Loucy (cell line): ENCODE data around the gene HAL.

Experiments used
- H2AFZ ChIP-seq: fragments of 200-600 bp; sonication (generic); 2 replicates; pipeline ENCODE4 v1.6.0; 2016; ENCODE audit warnings: antibody characterized with exemption, mild to moderate bottlenecking, low read length, moderate library complexity
- H3F3A ChIP-seq: fragments of 200-600 bp; 2 replicates; pipeline ENCODE4 v1.6.0; 2016; ENCODE audit warnings: antibody characterized with exemption, low read depth, mild to moderate bottlenecking
- H3K27me3 ChIP-seq: fragments of 200-600 bp; sonication (generic); 2 replicates; pipeline ENCODE4 v1.6.1; 2014; ENCODE audit warnings: low read length, mild to moderate bottlenecking; ENCODE audit not compliant: insufficient read depth, poor library complexity, severe bottlenecking
- H3K36me3 ChIP-seq: fragments of 200-600 bp; sonication (generic); 2 replicates; pipeline ENCODE4 v1.6.1; 2016; ENCODE audit warnings: low read length; ENCODE audit not compliant: insufficient read depth
- H3K4me1 ChIP-seq: fragments of 200-600 bp; sonication (generic); 2 replicates; pipeline ENCODE4 v1.5.1; 2014; ENCODE audit warnings: low read length, mild to moderate bottlenecking; ENCODE audit not compliant: insufficient read depth, poor library complexity, severe bottlenecking
- H3K4me2 ChIP-seq: fragments of 200-600 bp; sonication (generic); 2 replicates; pipeline ENCODE4 v1.6.0; 2014; ENCODE audit warnings: antibody characterized with exemption, low read length, low read depth, mild to moderate bottlenecking; ENCODE audit not compliant: poor library complexity, severe bottlenecking
- H3K4me3 ChIP-seq: fragments of 200-600 bp; sonication (generic); 2 replicates; pipeline ENCODE4 v1.5.1; 2014; ENCODE audit warnings: low read length, mild to moderate bottlenecking, mixed read lengths; ENCODE audit not compliant: poor library complexity, severe bottlenecking
- H3K79me2 ChIP-seq: fragments of 200-600 bp; sonication (generic); 2 replicates; pipeline ENCODE4 v1.6.1; 2014; ENCODE audit warnings: low read length; ENCODE audit not compliant: insufficient read depth
- H3K9ac ChIP-seq: fragments of 200-600 bp; sonication (generic); 2 replicates; pipeline ENCODE4 v1.6.0; 2014; ENCODE audit warnings: mild to moderate bottlenecking, low read depth, low read length, moderate library complexity; ENCODE audit not compliant: poor library complexity, severe bottlenecking
- H3K9me2 ChIP-seq: fragments of 200-600 bp; sonication (generic); replicated peaks from 2 replicates; pipeline ENCODE4 v1.6.1; 2016; ENCODE audit warnings: low read depth, low read length, mixed read lengths
- H3K9me3 ChIP-seq: fragments of 200-600 bp; sonication (generic); 2 replicates; pipeline ENCODE4 v1.6.1; 2014; ENCODE audit warnings: mild to moderate bottlenecking, antibody characterized with exemption, low read length, low read depth; ENCODE audit not compliant: insufficient read depth
- H4K20me1 ChIP-seq: fragments of 200-600 bp; sonication (generic); 2 replicates; pipeline ENCODE4 v1.6.0; 2014; ENCODE audit warnings: antibody characterized with exemption, low read length, mild to moderate bottlenecking; ENCODE audit not compliant: insufficient read depth, poor library complexity, severe bottlenecking
- EZH2phosphoT487 ChIP-seq: fragments of 200-600 bp; IDR thresholded peaks from 2 replicates; pipeline ENCODE4 v1.6.1; 2018; ENCODE audit warnings: antibody characterized with exemption, mild to moderate bottlenecking, moderate library complexity, borderline replicate concordance
- TF ChIP-seq, protein P1 (sequence below): fragments of 200-600 bp; sonication (generic); conservative IDR thresholded peaks from 2 replicates; pipeline ENCODE4 v1.5.1; 2014; ENCODE audit warnings: mild to moderate bottlenecking, antibody characterized with exemption, low read length

Gene HAL

DNA sequence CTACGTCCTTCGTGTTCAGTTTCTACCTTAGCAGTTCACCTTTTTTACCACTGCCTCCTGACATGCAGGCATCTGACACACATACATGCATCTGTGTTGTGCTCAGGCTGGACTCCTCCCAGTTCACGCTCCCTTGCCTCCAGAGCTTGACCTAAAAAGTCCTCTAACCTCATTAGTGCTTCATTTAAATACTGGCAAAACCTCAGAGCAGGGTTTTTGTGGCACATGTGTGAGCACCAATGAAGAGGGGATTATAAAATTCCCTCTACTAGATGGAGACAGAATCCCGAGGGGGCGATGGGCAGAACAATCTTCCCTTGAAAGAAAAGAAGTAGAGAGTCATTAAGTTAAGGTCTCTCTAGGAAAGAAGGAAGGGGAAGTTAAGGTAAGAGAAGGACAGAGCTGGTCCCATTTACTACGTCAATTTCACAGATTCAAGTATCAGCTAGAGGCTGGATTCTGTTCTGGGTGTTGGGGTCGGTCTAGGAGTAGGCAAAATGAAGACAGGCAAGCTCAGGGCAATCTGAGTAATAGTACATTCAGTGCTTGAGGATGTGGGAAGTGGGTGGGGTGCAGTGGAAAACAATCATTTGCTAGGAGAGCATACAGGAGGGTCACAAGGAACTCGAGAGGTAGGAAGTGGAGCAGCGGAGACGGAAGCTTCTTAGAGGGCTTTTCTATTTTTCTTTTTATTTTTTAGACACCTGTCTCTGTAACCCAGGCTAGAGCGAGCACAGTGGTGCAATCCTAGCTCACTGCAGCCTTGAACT is 7.5 kb downstream of the HAL start:
- Histone ChIP-seq H2AFZ (no peak overlapping the region), H3K9ac (no peak overlapping the region), H3K27me3 (no peaks in the 10 kb centered on the region), H3K4me2 (no peak overlapping the region), H3K4me3 (no peak overlapping the region), H4K20me1 (no peaks in the 10 kb centered on the region), H3K36me3 (no peaks in the 10 kb centered on the region), H3K79me2 (no peaks in the 10 kb centered on the region), H3K4me1 (peaks cover 4% of the 10 kb centered on the region), H3F3A (no peaks in the 10 kb centered on the region), H3K9me2 (no peaks in the 10 kb centered on the region), H3K9me3 (no peaks in the 10 kb centered on the region)
- TF ChIP-seq EZH2phosphoT487: no peak
- TF ChIP-seq, protein P1, sequence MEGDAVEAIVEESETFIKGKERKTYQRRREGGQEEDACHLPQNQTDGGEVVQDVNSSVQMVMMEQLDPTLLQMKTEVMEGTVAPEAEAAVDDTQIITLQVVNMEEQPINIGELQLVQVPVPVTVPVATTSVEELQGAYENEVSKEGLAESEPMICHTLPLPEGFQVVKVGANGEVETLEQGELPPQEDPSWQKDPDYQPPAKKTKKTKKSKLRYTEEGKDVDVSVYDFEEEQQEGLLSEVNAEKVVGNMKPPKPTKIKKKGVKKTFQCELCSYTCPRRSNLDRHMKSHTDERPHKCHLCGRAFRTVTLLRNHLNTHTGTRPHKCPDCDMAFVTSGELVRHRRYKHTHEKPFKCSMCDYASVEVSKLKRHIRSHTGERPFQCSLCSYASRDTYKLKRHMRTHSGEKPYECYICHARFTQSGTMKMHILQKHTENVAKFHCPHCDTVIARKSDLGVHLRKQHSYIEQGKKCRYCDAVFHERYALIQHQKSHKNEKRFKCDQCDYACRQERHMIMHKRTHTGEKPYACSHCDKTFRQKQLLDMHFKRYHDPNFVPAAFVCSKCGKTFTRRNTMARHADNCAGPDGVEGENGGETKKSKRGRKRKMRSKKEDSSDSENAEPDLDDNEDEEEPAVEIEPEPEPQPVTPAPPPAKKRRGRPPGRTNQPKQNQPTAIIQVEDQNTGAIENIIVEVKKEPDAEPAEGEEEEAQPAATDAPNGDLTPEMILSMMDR: no peak

DNA sequence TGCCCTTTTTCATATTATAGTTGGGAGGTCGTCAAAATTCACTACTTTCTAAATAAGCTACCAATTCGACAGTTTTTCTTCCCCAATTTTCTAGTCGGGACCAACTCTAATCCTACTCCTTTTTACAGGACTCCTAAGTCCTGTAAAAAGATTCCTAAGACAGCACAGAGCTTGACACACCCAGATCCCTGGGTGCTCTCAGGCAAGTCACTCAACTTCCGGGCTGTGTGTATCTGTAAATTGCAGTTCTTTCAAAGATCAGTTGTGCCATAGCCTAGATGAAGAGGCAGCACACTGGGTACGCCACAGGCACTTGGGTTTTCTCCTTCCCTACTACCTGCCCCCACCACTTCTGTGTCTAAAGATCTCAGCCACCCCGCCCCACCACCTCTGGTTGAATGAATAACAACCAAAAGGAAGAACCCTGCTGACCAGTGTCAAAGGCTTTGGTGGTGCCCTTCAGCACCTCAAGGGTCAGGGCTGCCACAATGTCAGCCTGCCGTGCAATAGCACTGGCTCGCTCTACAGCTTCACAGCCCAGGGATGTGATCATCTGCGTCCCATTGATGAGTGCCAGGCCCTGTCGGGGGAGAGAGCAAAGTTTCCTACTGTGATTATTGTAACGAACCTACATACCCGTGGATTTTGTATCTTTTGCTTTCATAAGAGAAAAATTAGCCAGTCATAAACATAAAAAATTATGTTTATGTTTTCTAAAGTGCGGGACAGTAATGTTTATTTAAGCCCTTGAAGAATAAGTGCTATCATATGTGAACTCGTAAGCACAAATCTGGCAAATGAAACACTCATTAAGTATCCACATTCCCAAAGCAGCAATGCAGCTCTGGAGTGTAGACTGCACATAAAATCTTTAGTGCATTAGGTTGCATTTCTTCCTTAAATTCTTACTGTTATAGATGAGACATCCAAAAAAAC is 9.2 kb downstream of the HAL start:
- TF ChIP-seq EZH2phosphoT487: no peak
- TF ChIP-seq, protein P1: no peak
- no peak overlapping the region for H3K9ac ChIP-seq
- no peaks in the 10 kb centered on the region for H4K20me1 ChIP-seq
- no peaks in the 10 kb centered on the region for H3K9me3 ChIP-seq
- H3K4me2 ChIP-seq: no peak overlapping the region
- H2AFZ ChIP-seq: no peak overlapping the region
- no peaks in the 10 kb centered on the region for H3K27me3 ChIP-seq
- H3K36me3 ChIP-seq: no peaks in the 10 kb centered on the region
- H3K79me2 ChIP-seq: no peaks in the 10 kb centered on the region
- H3K4me1 ChIP-seq: peaks cover 4% of the 10 kb centered on the region
- H3F3A ChIP-seq: no peaks in the 10 kb centered on the region
- H3K9me2 ChIP-seq: no peaks in the 10 kb centered on the region
- no peak overlapping the region for H3K4me3 ChIP-seq

DNA sequence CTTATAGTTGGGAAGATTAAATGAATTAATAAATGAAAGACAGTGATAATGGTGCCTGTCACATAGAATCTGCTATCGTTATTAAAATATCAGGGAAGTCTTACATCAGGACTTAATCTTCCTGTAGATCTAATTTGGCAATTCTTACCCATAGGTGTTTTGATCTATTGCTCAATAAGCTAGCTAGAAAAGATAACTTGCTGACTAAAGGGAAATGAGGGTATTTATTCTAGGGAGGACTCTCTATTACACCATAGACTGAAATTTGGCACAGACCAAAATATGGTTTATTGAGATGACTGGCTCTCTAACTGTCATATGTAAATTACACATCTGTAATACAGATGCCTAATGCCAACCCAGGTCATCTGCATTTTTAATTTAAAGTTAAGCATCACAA is 11.5 kb downstream of the HAL start:
- Histone ChIP-seq H3K4me1 (peaks cover 2% of the 10 kb centered on the region), H2AFZ (no peak overlapping the region), H3K4me3 (no peak overlapping the region), H3K9ac (no peak overlapping the region), H3K79me2 (no peaks in the 10 kb centered on the region), H3F3A (no peaks in the 10 kb centered on the region), H3K4me2 (no peak overlapping the region), H3K36me3 (no peaks in the 10 kb centered on the region), H3K9me3 (no peaks in the 10 kb centered on the region), H4K20me1 (no peaks in the 10 kb centered on the region), H3K9me2 (no peaks in the 10 kb centered on the region), H3K27me3 (no peaks in the 10 kb centered on the region)
- TF ChIP-seq EZH2phosphoT487: no peak
- TF ChIP-seq, protein P1: no peak
